Superior temporal gyrus (tissue), 1 donor: ENCODE results near the gene FAM162A.
"Not testable (repeated sequence)": the region's sequence is repeated elsewhere in the genome, so short reads cannot be mapped to it uniquely, and the experiment has no call there.

Experiments
- DNase-seq: peaks from one replicate; pipeline ENCODE4 v3.0.0-alpha.2; 2016; ENCODE audit errors: extremely low spot score

FAM162A gene

DNA sequence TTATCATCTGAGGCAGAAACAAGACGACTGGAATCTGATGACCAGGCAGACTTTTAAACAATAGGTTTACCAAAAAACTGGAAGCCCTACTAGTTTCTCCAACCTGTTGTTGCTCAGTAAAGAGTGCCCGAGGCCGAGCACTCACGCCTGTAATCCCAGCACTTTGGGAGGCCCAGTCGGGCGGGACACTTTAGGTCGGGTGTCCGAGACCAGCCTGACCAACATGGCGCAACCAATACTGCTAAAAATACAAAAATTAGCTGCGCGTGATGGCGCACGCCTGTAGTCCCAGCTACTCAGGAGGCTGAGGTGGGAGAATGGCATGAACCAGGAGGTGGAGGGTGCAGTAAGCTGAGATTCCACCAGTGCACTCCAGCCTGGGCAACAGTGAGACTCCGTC is 33.0 kb downstream of the FAM162A start:
- DNase-seq, result no peak

DNA sequence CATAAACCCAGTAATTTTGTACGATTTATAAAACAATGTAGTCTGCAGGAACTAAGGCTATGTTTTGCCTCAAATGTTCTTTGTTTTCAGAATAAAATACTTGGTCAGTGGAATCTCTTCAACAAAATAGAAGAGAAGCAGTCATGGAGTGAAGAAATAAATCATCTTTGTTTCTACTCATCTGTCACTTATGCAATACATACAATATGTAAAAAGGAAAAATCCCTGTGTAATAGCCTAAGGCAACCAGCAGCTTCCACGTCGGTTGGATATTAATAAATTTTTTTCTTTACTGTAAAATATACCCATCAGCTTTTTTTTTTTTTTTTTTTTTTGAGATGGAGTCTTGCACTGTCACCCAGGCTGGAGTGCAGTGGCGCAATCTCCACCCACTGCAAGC is 37.1 kb downstream of the FAM162A start:
- no peak for DNase-seq

DNA sequence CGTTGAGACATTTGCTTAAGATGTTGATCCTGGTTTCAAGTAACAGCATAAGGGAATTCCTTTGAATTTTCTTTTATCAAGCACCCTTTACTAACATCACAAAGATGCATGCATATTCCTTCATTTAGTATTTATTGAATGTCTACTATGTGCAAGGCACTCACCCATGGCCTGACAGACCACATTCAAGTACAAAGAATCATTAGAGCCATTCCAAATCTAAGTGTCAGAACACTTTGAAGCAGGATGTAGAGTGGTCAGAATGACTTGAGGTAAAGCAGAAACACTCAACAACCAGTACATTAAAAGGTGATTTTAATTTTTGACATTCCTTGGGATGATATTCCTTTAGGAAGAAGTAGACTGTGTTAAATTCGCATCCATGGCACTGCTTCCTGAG is 37.9 kb downstream of the FAM162A start:
- DNase-seq, result no peak

DNA sequence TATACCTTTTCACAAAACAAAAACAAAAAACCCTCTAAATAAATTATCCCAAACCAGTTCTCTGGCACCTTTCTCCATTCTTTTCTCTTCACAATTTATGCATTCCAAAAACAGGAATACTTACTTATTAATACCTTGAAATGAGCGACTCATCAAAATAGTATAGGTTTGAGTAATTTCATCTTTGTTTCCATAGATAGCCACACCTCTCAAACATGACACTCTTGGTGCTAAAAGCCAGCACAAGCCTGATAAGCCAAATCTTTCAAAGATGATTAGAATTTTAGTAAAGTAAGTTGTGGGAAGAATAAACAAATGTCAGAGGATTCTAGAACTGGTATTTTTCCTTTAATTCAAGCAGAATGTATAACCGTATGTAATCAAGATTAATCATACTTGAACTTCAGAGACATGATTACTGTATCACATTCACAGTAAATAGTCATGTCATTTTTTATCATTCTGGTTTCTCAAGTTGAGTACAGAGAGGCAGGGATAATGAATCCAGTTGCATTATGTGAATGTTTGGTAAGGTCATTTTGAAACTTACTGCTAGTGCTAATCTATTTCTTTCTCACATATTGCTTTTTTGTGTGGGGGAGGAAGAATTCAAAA is 44.0 kb downstream of the FAM162A start:
- DNase-seq, result no peak

DNA sequence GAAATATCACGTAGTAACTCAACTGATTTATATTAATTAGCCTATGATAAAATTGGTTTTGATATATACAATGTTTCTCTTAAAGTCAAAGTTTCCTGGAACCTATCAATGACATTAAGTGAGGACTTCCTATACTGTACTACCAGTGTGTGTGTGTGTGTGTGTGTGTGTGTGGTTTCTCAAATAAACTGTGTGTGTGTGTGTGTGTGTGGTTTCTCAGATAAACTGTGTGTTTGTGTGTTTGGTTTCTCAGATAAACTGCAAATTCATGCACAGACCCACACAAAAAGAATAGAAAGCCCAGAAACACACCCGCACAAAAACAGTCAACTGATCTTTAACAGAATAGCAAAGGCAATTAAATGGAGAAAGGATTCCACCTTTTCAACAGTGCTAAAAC is 46.4 kb downstream of the FAM162A start:
- no peak for DNase-seq

DNA sequence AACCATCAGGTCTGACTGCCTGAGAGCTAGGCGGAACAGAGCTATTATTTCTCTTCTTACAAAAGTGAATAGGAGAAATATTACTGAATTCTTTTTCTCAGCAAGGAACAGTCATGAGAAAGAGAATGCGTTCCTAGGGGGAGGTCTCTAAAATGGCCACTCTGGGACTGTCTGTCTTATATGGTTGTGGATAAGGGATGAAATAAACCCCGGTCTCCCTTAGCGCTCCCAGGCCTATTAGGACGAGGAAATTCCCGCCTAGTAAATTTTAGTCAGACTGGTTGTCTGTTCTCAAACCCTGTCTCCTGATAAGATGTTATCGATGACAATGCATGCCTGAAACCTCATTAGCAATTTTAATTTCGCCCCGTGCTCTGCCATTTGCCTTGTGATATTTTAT is 52.0 kb downstream of the FAM162A start:
- DNase-seq, result no peak

DNA sequence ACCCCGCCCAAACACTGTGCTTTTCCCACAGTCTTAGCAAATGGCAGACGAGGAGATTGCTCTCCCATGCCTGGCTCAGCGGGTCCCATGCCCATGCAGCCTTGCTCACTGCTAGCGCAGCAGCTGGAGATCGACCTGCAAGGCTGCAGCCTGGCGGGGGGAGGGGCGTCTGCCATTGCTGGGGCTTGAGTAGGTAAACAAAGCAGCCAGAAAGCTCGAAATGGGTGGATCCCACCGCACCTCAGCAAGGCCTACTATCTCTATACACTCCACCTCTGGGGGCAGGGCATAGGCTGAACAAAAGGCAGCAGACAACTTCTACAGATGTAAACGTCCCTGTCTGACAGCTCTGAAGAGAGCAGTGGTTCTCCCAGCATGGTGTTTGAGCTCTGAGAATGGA is 59.1 kb downstream of the FAM162A start:
- no peak for DNase-seq

DNA sequence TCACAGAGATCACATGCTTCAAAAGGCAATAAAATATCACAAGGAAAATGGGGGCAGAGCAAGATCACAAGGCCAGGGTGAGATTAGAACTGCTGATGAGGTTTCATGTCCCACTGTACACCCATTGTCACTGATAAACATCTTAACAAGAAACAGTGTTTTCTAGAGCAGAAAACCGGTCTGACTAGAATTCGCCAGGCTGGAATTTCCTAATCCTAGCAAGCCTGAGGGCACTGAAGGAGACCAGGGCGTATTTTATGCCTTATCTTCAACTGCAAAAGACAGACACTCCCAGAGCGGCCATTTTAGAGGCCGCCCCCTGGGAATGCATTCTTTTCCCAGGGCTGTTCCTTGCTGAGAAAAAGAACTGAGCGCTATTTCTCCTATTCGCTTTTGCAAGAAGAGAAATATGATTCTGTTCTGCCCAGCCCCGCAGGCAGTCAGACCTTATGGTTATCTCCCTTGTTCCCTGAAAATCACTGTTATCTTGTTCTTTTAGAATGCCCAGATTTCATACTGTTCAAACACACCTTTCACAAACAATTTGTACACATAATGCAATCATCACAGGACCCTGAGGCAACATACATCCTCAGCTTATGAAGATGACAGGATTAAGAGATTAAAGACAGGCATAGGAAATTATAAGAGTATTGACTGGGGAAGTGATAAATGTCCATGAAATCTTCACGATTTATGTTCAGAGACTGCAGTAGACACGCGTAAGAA is 59.9 kb downstream of the FAM162A start:
- not testable (repeated sequence) for DNase-seq

DNA sequence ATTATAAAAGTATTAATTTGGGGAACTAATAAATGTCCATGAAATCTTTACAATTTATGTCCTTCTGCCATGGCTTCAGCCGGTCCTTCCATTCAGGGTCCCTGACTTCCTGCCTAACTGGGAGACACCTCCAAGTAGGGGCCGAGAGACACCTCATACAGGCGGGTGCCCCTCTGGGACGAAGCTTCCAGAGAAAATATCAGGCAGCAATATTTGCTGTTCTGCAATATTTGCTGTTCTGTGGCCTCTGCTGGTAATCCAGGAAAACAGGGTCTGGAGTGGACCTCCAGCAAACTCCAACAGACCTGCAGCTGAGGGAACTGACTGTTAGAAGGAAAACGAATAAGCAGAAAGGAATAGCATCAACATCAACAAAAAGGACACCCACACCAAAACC is 60.5 kb downstream of the FAM162A start:
- not testable (repeated sequence) for DNase-seq

DNA sequence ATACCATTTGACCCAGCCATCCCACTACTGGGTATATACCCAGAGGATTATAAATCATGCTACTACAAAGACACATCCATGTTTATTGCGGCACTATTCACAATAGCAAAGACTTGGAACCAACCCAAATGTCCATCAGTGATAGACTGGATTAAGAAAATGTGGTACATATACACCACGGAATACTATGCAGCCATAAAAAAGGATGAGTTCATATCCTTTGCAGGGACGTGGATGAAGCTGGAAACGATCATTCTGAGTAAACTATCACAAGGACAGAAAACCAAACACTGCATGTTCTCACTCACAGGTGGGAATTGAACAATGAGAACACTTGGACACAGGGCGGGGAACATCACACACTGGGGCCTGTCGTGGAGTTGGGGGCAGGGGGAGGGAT is 64.2 kb downstream of the FAM162A start:
- DNase-seq, result not testable (repeated sequence)

DNA sequence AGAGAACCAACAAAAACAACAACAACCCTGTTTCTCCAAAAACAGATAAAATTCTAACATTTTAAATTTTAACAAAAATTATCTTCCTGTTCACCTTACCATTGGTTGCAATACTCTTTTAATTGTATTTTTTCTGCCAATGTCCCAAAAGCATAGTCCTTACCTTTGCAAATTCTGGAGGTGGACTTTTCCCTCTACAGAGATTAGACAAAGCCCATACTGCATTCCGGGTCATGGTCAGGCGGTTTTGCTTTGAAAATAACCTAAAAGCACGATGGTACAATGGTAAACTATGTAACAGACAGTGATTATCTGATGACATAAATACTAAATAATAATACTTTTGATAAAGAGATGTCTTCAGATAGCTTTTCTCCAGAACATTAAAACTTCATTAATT is 67.4 kb downstream of the FAM162A start:
- no peak for DNase-seq

DNA sequence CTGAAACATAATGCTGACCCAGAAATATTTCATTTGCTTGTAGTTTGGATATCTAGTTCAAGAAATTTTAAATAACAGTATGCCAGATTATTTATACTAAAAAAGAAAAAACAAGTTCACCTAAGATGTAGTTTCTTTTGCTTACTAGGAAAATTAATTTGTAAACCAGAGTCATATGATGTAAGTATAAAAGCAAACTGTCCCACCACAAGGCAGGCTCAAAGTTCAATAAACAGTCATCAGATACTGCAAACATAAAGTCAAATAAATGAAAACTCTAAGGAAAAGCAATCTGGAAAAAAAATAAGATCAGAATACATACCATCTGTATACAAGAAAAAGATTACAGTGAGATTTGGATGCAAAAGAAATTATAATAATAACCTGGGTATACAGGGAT is 72.1 kb downstream of the FAM162A start:
- no peak for DNase-seq

DNA sequence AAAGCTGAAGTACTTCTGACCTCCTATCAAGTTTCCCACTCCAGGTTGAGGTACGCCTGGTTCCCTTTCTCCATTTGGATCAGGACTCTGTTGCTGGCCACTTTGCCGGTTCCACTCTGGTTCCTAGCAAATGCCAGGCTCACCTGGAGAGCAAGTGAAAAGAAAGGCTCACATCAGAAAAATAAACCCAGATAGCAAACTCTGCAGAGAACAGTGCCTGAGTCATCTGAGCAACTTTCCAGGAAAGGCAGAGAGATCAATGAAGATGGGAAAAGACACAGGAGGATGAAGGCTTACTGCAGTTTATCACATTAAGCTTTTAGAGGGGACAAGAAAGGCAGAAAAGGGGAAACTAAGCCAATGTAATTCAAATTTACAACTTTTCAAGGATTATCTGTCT is 73.7 kb downstream of the FAM162A start:
- DNase-seq, result no peak

DNA sequence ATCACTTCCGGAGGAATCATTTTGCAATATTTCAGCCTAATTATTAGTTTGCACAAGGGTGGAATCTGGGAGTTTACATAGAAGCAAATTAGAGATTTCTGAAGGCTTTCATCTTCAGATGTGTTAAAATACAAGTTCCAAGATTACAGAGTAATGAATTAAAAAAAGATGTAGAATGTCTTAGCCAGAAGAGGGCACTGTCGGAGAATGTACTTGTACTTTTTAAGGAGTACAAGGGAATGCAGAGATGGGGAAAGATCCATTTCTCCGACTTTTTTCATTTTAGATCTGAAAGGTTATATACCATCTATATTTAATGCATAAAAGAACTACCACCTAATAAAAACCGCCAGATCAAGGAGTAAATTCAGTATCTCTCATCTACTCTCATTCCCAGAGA is 75.0 kb downstream of the FAM162A start:
- peak; percentile 69 for DNase-seq

DNA sequence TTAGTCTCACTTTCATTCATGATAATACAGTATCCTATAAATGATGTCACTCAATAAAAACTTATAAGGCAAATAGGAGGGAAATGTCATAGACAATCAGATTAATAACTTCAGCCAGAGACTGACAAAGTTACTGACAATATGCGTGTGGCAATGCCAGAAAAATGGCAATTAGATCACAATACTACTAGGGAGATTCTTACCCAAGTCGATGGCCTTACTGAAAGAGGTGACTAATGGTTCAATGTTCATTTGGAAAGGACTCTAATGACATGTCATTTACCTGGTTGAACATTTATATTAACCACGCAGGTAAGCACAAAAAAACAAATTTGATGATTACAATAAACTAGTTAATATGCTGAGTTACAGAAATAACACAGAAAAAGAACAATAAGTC is 77.8 kb downstream of the FAM162A start:
- no peak for DNase-seq
